Right lobe of liver (tissue), 4 donors: ENCODE results near the gene BCAP31.

Source experiments
- POLR2A ChIP-seq: fragments of 450-650 bp; IDR thresholded peaks from one replicate; pipeline ENCODE4 v1.6.1; 2017; ENCODE audit warnings: antibody characterized with exemption, mild to moderate bottlenecking
- TF ChIP-seq, protein P1 (sequence below), 4 donors: fragments of 200-600 bp in 3 of 4; fragments of 450-650 bp in 1 of 4; IDR thresholded peaks; one replicate each; pipeline versions ENCODE4 v1.5.1 to v1.8.0; 2016 to 2022; ENCODE audit warnings: antibody characterized with exemption in 4 of 4, mild to moderate bottlenecking in 2 of 4
- donor health status: DM: no; HTN: no; CAD: no.
- donor health status: DM: no; HTN: no; CAD: no.
- donor health status: DM: no; HTN: yes; CAD: no.

DNA sequence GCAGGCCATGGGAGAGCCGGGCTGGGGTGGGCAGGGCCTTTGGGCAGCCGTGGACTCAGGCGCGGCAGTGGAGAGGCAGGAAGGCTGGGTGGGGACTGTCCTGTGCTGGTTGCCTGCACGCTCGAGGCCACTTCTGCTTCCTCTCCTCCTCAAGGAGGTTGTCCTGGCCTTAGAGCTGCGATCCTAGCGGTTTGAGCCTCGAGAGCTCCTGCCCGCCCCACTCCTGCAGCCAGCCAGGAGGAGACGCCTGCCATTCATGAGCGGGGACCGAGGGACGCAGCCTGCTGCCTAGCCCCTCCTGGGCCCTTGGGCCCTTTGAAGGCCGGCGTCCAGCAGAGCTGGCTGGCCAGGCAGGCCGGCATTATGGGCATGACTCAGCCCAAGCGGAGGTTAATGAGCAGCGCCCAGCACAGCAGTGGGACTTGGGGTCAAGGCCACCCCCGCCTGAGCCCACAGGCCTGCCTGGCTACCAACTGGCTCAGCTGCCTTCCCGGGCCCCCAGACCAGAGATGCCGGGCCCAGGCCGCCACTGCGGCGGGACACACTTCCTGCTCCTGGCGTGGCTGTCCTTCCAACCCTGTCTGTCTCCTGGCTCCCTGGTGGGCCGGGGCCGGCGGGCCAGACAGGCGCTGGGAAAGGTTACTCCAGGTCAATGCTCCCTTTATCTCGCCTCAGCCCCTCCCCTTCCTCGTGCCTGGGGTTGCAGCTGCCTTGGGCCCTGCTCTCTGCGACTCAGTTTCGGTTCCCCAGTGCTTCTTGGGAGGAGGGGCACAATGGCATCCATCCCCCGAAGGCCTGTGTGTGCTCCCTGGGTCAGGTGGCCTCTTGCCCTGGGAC lies 2.3 kb upstream of the BCAP31 start:
- TF ChIP-seq, protein P1, sequence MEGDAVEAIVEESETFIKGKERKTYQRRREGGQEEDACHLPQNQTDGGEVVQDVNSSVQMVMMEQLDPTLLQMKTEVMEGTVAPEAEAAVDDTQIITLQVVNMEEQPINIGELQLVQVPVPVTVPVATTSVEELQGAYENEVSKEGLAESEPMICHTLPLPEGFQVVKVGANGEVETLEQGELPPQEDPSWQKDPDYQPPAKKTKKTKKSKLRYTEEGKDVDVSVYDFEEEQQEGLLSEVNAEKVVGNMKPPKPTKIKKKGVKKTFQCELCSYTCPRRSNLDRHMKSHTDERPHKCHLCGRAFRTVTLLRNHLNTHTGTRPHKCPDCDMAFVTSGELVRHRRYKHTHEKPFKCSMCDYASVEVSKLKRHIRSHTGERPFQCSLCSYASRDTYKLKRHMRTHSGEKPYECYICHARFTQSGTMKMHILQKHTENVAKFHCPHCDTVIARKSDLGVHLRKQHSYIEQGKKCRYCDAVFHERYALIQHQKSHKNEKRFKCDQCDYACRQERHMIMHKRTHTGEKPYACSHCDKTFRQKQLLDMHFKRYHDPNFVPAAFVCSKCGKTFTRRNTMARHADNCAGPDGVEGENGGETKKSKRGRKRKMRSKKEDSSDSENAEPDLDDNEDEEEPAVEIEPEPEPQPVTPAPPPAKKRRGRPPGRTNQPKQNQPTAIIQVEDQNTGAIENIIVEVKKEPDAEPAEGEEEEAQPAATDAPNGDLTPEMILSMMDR (IDR thresholded peaks at IDR 0.05): no peak
- TF ChIP-seq POLR2A: peak; percentile 29
